RPMI7951 (cell line): ENCODE measurements around the gene CCT3. TPM values are rescaled to one million over a fixed set of nuclear protein-coding genes. Genes with fewer than 3 reads are reported as not detected.
A peak's percentile ranks its signal among the peaks of the same experiment; 100 is the strongest.
"Not testable (repeated sequence)": the region's sequence is repeated elsewhere in the genome, so short reads cannot be mapped to it uniquely, and the experiment has no call there.

Source experiments
- DNase-seq: peaks from one replicate; pipeline ENCODE4 v3.0.0-alpha.2; 2012; ENCODE audit warnings: low read depth
- total RNA-seq: library from RNA; depleted of rRNA; stranded (reverse); fragments of >200 nt; shearing (Covaris generic); gene quantifications from 2 replicates; pipeline ENCODE4 v1.2.3, GENCODE V29; 2014; rRNA removed

Gene CCT3
- 455 and 483 TPM in 2 replicates for total RNA-seq

DNA sequence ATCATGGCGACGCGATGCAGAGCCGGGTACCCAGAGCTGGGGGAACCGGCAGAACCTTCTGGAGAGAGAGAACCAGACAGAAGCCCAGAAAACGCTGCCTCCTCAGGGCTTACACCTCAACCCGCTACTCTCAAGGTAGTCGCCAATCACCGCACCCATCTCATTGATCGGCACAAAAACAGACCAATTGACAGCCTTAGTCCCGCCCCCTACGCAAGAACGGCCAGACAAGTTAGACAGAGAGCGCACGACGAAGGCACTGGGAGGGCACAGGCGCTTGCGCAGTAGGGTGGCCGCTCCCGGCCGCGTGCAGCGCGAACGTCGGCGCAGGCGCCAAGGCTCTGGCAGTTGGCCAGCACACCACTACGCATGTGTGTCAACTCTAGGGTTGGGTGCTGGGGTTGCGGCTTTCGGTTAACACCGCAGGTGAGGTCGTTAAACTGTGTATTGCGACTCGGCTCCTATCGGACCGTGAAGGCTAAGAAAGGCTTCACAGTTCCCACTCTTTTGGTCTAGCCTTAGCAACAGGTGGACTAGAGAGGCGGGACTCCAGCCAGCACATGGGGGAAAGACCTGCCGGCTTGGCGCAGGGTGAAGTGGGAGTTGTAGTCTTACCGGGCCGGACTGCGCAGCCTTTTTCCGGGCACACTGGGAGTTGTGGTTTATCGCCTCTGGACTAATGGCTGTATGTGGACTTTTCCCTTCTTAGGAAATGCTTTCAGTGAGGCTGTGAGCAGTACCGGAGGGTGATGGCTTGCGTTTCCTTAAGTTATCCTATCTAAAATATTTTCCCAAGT is at the start of gene CCT3, which contains the start of gene TSACC:
CCT3 (minus strand) TSS at position 113 of the 797 bp plus-strand sequence; CDS start at position 5, 108 bp downstream.
TSACC (plus strand) TSS at position 347 of the 797 bp plus-strand sequence. CDS start 1,232 bp downstream, outside the sequence.
- peak; percentile 99 for DNase-seq

DNA sequence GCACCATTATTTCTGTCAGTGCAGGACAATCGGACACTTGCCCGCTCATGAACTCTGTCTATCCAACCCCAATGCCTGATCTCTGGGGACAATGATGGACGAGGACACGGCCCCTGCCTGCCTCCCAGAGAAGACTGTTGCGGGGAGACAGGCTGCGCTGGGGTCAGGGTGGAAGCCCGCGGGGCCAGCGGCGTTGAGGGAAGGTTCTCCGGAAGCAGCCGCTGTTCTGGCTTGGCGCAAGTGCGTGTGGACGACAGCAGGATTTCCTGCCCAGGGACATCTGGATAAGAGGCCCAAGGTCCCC is 49.7 kb upstream of the CCT3 start:
- DNase-seq = no peak

DNA sequence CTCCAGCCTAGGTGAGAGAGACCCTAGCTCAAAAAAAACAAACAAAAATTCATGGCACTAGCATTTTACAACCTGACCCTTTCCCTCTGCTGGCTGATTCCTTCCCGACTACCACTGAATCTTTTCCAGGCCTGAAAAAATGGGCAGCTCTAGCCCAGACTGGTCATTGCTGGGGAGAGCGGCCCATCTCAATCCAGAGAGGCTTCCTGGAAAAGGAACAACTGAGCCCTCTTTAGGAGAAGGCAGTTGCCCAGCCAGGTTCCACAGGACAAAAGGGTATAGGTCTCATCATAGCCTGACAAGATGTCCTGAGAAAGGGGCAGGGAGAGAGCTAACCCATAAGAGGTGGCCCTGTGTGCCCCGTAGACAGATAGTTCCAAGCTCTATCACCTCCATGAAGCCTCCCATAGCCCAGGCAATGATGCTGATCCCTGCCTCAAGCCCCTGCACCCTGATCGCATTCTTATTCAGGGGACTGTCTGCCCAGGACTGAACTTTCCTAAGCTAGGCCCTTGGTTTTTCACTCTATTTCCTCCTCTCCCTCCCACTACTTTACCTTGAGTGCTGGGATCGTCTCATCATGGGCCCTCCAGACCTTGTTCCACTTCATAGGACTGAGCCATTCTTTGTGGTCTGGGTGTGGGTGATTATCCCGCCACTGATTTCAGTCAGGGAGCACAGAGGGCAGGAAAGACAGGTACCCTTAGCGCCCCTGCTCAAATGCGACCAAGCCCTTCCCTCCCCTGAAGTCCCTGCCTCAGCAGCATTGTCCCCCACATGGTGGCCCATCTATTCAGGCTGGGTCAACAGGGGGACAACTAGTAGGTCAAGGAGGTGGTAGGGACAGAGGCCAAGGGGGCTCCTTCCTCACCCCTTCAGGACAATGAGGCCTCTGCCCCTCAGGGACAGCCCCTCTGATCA is 49.1 kb upstream of the CCT3 start:
- no peak for DNase-seq

DNA sequence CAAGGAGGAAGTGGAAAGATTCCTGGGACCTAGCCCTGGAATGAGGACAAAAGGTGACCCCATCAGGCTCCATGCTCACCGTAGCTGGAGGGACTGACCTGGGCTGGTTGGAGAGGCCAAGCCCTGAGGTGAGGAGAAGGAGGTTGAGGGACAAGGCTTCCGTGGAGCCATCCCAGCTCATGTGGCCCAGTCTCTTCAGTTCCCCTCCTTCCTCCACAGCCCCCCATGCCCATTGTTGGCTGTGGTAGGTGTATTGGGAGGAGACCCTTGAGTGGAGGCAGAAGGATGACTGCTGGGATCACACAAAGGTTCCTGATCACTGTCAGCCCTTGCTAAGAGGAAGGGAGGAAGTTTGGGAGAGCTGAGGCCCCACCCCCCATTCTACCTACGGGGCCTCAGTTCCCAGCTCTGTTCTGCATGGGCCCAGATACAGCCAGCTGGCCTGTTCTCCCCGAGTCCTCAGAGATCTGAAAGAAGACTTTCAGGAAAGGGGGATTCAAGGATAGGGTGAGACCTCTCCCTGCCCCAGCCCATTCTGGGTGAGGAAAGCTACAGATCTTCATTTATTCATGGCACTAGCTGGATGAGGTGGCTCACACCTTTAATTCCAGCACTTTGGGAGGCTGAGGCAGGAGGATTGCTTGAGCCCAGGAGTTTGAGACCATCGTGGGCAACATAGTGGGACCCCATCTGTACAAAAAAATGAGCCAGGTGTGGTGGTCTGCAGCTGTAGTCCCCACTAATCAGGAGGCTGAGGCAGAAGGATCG is 48.2 kb upstream of the CCT3 start:
- no peak for DNase-seq

DNA sequence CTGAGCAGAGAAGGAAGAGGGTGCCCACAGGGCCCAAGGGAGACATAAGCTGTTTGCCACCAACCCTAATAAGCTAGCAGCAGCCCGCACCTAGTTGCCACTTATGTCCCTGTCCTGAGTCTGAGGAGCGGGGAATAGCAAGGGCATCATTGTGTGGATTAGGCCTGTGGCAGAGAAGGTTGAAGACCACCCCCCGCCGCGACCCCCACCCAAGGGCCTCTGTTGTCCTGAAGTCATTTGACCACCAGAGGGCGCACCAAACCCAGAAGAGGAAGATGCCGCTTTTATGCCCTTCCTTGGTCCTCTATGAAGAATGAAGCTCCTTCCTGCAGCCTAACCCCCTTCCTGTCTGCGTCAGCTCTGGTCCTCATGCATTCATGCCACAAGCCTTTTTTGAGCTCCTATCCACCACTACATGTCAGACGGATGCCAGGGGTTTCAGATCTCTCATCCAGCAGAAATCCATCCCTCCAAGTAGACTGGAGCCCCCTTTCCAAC is 47.5 kb upstream of the CCT3 start:
- peak; percentile 47 for DNase-seq

DNA sequence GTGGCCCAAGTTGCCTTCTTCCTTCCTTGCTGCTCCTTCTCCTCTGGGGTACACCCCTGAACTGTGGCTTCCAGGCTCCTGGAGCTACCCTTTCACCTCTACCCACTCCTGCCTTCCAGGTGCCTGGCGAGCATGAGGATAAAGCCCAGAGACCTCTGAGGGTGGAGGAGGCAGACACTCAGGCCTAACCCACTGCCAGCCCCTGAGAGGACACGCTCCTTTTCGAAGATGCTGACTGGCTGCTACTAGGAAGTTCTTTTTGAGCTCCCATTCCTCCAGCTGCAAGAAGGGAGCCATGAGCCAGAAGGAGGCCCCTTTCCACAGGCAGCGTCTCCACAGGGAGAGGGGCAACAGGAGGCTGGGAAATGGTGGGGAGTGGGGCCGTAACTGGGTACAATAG is 46.6 kb upstream of the CCT3 start:
- DNase-seq = no peak

DNA sequence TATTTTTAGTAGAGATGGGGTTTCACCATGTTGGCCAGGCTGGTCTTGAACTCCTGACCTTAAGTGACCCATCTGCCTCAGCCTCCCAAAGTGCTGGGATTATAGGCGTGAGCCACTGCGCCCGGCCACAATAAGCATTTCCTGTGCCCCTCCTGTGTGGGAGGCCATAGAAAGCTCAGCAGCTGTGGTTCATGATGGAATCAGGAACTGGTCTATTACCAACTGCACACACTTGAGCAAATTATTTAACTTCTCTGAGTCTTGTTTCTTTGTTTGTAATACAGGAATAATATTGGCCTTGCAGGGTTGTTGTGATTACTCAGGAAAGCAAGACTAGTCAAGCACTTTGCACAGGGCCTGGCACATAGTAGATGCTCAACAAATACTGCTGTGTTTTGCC is 45.9 kb upstream of the CCT3 start:
- no peak for DNase-seq

DNA sequence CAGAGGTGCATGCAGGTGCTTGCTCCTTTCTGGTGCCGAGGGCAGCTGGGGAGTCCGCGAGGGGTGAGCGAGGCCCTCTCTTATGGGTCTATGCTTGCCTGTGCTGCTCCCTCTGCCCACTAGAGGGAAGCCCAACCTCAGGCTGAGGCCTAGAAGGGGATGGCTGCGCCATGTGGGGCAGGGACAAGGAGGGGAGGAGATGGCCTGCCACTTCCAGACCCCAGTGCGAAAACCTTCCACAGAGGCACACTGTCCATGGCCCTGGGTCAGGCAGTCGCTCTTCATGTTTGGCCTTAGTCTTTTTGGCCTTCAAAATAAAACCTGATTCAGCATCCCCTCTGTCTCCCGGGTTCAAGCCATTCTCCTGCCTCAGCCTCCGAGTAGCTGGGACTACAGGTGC is 44.9 kb upstream of the CCT3 start:
- DNase-seq = peak; percentile 52

DNA sequence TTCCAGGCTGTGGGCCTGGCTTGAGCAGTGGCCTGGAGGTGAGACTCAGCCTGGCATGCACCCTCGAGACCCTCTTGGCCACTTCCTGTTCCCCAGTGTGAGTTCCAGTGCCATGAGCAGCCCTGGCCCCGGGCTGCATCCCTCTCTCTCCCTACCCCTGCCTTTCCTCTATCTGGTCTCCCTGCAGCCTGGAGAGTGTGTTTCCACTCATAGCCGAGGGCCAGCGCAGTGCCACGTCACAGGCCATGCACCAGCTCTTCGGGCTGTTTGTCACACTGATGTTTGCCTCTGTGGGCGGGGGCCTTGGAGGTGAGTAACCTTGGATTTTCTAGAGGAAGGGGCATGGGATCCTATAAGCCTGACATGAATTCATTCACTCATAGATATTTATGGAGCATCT is 44.5 kb upstream of the CCT3 start:
- no peak for DNase-seq

DNA sequence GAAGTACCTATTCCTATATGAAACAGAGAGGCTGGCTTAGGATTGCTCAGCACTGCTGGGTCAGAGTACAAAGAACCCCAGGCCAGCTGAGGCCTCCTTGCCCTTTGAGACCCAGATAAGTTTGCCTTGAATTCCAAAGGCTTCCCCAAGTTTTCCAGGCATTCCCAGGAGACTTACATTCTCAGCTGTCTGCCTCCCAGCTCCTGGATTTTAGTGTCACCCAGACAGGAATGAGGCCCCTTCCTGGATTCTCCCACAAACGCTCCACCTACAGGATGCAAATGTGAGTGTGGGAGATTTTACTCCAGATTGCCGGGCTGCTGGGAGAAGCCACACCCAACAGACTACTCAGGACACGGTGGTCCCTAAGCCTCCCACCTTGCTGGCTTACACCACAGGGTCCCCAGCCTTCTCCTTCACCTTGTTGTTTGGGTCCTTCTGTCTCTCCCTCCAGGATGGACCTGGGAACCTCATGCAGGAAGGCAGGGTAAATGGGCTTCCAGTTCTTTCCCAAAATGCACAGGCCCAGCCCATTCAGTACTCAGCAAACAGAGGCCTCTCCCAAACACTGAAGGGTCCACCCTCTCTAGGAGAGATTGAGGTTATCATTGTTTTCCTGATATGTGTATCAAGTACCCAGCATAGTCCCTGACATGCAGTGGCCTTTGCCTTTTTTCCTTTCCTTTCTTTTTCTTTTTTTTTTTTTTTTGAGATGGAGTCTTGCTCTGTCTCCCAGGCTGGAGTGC is 41.5 kb upstream of the CCT3 start:
- peak; percentile 19 for DNase-seq

DNA sequence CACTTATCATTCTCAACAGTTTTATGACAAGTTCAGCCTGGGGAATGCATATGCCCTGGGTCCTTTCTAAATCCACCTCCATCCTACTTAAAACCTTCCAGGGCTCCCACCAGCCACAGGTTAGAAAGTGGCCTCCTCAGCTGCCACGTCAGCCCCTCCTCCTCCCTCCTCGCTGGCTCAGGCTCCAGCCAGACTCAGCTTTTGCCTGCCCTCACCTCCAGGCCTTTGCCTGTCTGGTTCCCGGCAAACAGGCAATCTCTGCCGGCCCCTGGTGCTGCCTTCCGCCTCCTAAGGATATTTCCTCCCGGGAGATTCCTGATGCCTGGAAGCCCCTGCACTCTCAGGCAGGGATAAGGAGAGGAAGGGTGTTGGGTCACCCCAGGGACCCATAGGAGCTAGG is 40.5 kb upstream of the CCT3 start:
- DNase-seq = no peak

DNA sequence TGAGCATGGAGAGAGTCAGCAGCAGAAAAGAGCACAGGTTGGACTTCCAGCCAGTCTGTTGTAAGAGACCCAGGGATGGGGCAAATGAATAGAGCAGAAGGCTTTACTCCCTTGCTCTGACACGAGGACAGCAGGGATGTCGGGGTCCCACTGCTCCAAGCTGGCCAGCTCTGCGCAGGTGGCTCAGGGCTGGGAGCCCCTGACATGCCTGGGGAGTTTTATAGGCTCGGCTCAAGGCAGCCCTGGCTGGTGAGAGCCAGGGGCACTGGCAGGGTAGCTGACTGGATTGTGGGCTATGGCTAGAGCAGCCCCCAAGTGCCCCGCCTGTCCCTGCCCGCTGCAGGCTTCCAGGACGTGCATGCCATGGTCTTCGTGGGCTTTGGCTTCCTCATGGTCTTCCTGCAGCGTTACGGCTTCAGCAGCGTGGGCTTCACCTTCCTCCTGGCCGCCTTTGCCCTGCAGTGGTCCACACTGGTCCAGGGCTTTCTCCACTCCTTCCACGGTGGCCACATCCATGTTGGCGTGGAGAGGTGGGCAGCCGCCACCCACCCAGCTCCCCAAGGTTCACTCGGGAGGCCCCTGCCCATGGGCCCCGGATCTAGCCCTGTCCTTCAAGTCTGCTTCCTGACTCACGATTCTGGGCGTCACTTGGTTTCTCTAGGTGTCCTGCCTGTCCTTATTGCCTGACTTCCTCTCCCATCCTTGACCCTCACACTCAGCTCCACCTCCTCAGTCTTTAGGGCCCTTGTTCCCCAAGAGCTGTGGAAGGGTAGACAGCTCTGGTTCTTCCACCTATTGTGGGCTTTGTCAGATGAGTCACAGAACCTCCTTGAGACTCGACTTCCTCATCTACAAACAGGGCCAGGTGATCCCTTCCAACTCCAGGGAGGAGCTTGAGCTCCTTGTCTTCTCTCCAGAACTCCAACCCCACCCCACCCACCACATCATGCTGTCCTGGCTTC is 39.1 kb upstream of the CCT3 start:
- no peak for DNase-seq

DNA sequence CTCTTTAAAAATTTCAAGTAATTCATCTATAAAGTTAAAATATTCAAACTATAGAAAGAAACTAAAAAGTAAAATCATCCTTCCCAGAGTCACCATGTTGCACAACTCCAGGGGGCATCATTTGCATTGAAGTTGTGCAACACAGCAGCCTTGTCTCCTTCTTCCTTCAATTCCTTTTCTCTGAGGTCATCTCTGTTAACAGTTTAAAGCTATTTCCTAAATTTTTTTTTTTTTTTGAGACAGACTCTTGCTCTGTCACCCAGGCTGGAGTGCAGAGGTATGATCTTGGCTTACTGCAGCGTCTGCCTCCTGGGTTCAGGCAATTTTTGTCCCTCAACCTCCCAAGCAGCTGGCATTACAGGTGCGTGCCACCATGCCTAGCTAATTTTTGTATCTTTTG is 38.1 kb upstream of the CCT3 start:
- DNase-seq = no peak

DNA sequence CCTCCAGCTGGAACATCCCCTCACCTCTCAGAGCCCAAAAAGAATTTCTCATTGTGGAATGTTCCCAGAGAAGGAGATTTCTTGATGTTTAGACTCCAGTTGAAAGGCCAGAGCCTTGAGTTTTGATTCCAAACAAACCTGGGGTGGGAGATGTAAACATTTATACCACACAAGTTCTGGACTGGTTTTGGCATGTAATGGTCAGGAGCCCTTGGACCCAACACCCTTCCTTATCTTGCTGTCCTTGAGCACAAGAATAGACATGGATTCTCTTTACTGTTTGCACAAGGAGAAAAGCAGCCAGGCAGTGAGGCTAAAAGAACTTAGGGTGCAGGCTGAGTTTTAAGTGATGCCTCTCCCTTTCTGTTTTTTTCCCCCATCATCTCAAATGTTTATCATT is 35.5 kb upstream of the CCT3 start:
- DNase-seq = no peak

DNA sequence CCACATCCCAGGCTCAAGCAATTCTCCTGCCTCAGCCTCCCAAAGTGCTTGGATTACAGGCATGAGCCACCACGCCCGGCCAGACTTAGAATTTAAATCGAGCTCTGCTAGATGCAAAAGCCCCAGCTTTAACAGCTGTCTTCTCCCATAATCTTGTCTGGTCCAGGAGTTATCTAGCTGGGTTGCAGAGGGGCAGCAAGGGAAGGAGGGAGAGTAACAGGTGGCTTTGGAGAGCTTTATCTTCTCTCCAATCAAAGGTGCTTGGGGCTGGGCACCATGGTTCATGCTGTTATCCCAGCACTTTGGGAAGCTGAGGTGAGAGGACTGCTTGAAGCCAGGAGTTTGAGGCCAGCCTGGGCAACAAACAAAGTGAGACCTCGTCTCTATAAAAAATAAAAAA is 34.8 kb upstream of the CCT3 start:
- no peak for DNase-seq

DNA sequence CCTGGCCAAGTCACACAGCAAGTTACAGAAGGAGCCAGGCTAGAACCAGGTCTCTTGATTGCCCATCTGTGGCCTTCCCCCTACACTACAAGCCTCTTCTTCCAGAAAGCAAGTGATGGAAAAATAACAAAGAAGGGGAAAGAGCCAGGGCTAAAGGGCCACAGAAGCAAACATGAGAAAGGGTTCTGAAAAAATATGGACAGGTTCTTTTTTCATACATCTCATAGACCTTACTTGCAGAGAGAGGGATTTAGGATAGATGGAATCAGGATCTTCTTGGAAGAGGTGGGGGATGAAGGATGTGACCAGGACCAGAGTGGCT is 34.1 kb upstream of the CCT3 start:
- DNase-seq = no peak

DNA sequence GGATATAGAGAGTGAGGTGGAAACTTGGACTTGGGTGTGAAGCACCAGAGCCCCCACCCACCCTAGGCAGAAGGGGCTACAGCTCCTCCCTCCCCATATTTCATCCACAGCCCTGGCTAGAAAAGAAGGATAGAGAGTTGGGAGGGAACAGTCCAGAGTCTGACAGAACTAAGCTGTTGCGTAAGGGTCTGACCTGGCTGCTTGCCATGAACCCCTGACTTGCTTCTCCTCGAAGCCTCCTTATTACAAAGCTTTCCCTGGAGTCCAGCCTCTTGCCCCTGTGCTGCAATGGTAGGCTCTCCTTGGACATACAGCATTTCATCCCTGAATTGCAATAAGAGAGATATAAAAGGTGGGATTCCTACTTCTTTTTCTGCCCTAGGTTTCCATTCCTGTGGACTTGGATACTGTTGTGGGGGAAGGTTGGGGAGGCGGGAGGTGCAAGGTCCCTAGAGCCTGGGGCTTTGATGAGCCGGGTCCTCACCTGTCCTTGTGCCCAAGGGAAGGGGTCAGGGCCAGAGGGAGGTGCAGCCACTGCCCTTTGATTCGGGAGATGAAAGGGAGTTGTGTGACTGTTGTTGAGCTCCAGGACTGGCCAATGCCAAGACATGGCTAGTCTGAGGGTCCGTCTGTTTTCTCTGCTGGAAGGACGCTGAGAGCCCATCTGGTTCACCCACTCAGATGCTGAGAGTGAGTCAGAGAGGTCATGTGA is 33.6 kb upstream of the CCT3 start:
- peak; percentile 46 for DNase-seq

DNA sequence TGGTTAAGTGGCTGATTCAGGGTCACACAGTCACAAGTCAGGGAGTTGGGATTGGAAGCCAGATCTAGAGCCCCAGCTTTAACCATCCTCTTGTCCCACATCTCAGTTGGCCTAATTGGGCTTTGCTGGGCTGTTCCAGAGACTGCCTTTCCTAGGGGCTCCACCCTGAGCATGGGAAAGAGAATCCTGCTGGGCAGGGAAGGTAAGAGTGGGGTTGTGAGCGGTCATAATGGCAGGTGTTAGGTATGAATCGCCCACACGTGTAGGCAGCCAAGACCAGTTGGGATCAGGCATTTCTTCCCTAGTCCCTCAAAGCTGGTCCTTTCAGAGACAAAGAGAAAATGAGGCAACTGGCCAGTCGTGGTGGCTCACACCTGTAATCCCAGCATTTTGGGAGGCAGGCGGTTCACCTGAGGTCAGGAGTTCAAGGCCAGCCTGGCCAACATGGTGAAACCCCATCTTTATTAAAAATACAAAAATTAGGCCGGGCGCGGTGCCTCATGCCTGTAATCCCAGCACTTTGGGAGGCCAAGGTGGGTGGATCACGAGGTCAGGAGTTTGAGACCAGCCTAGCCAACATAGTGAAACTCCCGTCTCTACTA is 31.7 kb upstream of the CCT3 start:
- not testable (repeated sequence) for DNase-seq
